Activated CD4-positive, alpha-beta T cell treated with anti-CD3 and anti-CD28 coated beads, Interleukin-2, amount 50 U/mL, for 24 hours (primary cell): ENCODE data around the gene CD151.

Source experiments
- DNase-seq, 2 donors: peaks; one replicate each; pipeline ENCODE4 v3.0.0-alpha.2; 2020; ENCODE audit warnings: low read depth in 1 of 2, low spot score in 1 of 2

The CD151 gene

GRCh38 chr11:813072-813455 is 19.7 kb upstream of the CD151 start:
- DNase-seq: no peak

GRCh38 chr11:813456-814096 is 19.2 kb upstream of the CD151 start:
- DNase-seq: no peak

DNA sequence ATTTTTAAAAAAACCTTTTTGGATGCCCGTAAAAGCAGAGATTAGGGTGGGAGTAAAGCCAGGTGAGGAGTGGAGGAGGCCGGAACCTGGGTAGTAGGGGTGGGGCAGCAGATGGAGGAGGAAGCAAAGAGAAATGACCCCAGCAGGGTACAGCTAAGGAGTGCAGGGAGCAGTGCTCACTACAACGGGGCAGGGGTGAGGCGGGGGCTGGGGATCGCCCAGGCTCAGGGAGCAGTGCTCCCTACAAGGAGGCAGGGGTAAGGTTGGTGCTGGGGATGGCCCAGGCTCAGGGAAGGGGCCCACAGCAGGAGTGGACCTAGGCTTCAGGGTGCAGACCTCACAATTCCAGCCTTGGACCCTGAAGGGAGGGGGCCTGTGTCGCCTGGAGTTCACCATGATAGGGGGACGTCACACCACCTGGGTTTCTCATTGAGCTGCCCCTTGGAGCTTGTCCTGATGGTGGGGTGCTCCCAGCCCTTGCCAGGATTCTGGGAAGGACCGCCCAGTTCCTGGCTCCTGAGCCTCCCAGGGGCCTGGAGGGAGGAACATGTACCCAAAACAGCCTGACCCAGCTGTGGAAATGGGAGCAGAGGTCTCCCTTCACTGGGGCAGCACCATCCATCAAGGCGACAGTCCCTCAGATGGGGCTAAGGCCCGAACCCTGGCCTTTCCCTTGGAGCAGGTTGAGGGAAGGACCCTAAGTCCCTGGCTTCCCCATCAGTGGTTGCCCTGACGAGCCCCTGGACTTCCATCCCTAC is 16.9 kb upstream of the CD151 start:
- no peak for DNase-seq

DNA sequence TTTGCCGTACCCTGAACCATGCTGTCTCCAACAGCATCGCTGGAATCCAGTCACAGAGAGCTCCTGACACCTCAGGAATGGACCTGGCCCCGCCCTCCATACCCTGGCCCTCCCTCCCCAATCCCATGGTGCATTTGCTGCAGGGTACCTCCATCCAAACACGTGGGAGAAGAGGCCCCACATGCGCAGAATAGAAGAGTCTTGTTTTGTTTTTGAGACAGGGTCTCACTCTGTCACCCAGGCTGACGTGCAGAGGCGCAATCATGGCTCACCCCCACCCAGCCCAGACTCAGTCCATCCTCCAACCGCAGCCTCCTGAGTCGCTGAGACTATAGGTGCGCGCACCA is 16.3 kb upstream of the CD151 start:
- no peak for DNase-seq

- no peak for DNase-seq
Observed at GRCh38 chr11:818396-819128, 14.2 kb upstream of the CD151 start, which contains the start of gene PNPLA2. Gene PNPLA2, plus strand, starts transcription at chr11:818914. Its CDS starts 805 bp downstream, at chr11:819719.

DNA sequence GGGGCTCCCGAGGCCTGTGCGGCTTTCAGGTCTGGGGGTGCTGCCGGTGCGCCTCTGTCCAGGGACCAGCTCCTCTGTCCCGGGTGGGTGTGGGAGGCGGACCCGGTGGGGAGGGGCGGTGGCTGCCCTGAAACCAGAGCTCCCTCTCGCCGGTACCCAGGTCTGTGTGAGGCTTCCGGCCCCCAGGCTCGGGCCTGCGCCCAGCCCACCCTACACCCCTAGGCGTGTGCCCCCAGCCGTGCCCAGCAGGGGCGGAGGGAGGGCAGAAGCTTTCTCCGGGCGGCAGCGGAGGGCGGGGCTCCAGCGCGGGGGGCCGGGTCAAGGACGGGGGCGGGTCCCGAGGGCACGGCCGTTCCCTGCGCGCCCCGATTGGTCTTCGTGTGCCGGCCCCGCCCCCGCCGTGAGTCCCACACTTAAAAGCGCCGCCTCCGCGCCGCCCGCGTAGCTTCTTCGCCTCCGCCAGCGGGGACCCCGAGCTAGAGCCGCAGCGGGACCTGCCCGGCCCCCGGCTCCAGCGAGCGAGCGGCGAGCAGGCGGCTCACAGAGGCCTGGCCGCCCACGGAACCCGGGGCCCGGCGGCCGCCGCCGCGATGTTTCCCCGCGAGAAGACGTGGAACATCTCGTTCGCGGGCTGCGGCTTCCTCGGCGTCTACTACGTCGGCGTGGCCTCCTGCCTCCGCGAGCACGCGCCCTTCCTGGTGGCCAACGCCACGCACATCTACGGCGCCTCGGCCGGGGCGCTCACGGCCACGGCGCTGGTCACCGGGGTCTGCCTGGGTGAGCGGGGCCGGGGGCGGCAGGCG is 13.4 kb upstream of the CD151 start:
- peak; percentile 83 to 86 for DNase-seq

- DNase-seq: peak; percentile 74 to 87
Observed at GRCh38 chr11:819943-820649, 12.7 kb upstream of the CD151 start.

DNA sequence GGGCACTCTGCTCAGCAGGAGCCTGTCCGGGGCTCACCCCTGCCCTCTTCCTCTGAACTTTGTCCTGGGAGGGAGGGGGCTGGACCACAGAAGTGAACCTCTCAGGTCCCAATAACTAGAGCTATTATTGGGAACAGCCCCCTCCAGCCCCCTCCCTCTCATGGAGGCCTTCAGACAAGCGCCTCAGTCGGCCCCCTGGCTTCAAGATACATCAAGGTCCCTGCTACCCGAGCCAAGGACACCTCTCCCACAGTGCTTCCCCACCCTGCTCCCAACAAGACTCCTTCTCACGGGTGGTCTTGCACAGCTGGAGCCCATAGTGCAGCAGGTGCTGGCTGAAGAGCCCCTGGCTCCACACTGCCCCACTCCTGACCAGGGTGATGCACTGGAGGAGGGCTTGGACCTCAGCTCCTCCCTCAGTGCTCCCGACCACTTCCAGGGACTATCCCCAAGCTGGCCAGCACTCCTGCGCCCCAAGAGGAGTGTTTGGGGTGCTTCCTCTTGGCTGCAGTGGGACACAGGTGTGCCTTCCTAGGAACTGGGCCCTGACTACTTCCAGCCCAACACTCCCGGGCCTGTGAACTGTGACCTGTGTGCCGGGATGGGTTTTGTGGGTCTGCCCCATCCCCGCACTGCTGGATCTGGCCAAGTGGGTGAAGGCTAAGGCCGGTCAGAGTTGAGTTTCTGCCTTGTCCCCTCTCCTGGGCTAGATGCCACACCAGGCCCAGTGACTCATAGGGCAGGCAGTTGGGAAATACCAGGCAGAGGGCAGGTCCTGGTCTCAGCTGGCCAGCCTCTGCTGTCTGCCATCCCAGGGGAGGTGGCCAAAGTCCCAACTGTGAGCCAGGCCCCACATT is 11.9 kb upstream of the CD151 start:
- DNase-seq: no peak

- no peak for DNase-seq
Observed at GRCh38 chr11:821512-822371, 11.0 kb upstream of the CD151 start.

- DNase-seq: no peak
Observed at GRCh38 chr11:823441-824291, 9.1 kb upstream of the CD151 start.

GRCh38 chr11:824292-824880 is 8.4 kb upstream of the CD151 start:
- DNase-seq: no peak

GRCh38 chr11:824942-825341 is 7.8 kb upstream of the CD151 start:
- DNase-seq: no peak

- DNase-seq: no peak
Observed at GRCh38 chr11:825366-826226, 7.2 kb upstream of the CD151 start.

- DNase-seq: no peak
Observed at GRCh38 chr11:826227-826621, 6.5 kb upstream of the CD151 start.

DNA sequence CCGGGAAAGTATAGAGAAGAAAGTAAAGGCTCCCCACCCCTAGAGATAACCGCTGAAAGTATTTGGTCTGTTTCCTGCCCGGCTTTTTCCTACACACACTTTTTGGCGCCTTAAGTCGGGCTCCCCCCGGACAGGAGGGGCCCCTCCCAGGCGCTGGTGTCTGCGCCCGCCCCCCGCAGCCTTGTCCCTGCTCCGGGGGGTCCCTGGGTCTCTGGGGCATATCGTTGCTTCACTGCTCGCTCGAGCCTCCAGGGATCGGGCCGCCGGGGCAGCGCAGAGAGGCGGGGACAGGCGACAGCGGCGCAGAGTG is 6.0 kb upstream of the CD151 start:
- no peak for DNase-seq

- no peak for DNase-seq
Observed at GRCh38 chr11:827146-827896, 5.4 kb upstream of the CD151 start.
